ENCODE results near the gene CYBC1. TPM values are rescaled to one million over a fixed set of nuclear protein-coding genes. Genes with fewer than 3 reads are reported as not detected.

The CYBC1 gene
- polyA plus RNA-seq, 1 donor (not counting 4 experiments of a cell fraction or from before 2014, with no cell fraction given) = 30.2 TPM

DNA sequence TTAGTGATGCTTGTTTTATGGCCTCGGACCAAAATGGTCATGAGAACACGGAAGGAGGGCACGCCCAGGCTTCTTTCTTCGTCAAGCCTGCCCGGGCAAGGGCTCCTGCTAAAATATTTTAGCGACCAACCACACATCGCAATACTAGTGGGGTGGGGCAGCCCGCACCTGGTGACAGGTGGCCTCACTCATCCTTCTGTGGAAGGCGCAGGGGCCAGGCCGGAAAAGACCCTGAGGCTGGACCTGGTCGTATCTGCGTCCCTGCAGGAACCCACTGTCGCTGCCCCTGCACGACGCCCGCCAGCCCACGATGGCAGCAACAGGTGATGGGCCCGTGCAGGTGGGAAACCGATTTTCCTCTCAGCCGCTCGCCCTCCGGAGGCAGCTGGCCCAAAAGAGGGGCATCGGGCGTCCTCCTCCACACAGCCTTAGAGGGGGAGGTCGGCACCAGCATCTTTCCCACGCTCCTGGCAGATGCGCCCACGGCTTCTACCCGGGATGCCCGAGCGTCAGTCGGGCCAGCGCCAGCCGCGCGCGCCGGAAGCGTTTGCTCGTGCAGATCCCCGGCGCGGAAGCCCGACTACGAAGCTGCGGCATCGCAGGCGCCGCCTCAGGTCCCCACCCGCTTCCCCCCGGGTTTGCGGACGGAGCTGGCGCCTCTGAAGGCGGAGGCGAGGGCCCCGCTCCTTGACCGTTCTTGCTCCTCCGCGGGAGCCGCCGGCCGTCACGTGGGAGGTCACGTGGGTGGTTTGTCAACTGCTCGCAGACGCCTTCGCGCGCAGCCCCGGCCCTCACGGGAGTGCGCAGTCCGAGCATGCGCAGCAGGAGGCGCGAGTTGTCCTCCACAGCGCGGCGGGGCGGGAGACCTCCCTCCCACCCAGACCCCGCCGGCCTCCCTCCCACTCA, 46.2 kb upstream of the CYBC1 start:
- H4K20me1 ChIP-seq (ENCODE audit: control insufficient read depth, extremely low read depth, insufficient read depth, low read length) = no peaks in the 10 kb centered on the region
- H3K36me3 ChIP-seq (ENCODE audit: control insufficient read depth in 2 of 2, extremely low read depth in 1 of 2, insufficient read depth in 2 of 2, low read length in 2 of 2) = no peaks in the 10 kb centered on the region
- H3K9ac ChIP-seq (ENCODE audit: control insufficient read depth, extremely low read depth, insufficient read depth, low read length) = peak overlapping the region; percentile 49
- no peaks in the 10 kb centered on the region for H3K9me3 ChIP-seq (ENCODE audit: control insufficient read depth, low read depth, low read length)
- TF ChIP-seq, protein P1, sequence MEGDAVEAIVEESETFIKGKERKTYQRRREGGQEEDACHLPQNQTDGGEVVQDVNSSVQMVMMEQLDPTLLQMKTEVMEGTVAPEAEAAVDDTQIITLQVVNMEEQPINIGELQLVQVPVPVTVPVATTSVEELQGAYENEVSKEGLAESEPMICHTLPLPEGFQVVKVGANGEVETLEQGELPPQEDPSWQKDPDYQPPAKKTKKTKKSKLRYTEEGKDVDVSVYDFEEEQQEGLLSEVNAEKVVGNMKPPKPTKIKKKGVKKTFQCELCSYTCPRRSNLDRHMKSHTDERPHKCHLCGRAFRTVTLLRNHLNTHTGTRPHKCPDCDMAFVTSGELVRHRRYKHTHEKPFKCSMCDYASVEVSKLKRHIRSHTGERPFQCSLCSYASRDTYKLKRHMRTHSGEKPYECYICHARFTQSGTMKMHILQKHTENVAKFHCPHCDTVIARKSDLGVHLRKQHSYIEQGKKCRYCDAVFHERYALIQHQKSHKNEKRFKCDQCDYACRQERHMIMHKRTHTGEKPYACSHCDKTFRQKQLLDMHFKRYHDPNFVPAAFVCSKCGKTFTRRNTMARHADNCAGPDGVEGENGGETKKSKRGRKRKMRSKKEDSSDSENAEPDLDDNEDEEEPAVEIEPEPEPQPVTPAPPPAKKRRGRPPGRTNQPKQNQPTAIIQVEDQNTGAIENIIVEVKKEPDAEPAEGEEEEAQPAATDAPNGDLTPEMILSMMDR (optimal IDR thresholded peaks at IDR 0.05 in 1 of 3, IDR thresholded peaks at IDR 0.05 in 1 of 3, conservative IDR thresholded peaks at IDR 0.05 in 1 of 3; ENCODE audit: extremely low read depth in 1 of 3, insufficient read depth in 2 of 3, low read length in 3 of 3) = peak in 1 of 3 experiments; percentile 20
- TF ChIP-seq EZH2 (IDR thresholded peaks at IDR 0.05; ENCODE audit: low read length) = no peak
- H2AFZ ChIP-seq (ENCODE audit: control insufficient read depth, low read length) = peak overlapping the region; percentile 76
- no peaks in the 10 kb centered on the region for H3K27me3 ChIP-seq (ENCODE audit: control insufficient read depth, extremely low read depth, insufficient read depth, low read length)
- DNase-seq (ENCODE audit: low read depth, low spot score) = no peak
- H3K4me2 ChIP-seq (ENCODE audit: control insufficient read depth, extremely low read depth, insufficient read depth, low read depth, low read length) = peak overlapping the region; percentile 60
- H3K9me1 ChIP-seq (ENCODE audit: control insufficient read depth, extremely low read depth, insufficient read depth, low read length) = peaks cover 2% of the 10 kb centered on the region
- peak overlapping the region; percentile 75 for H3K27ac ChIP-seq (ENCODE audit: control insufficient read depth, insufficient read depth, low read length)
- H3K4me1 ChIP-seq (ENCODE audit: control insufficient read depth, extremely low read depth, insufficient read depth, low read length) = peaks cover 48% of the 10 kb centered on the region
- dilution Hi-C loops (cut with MboI; ENCODE audit: extremely low pct_ligation_motif_present, low sequenced_read_pairs) = no loop called here
- peak overlapping the region; percentile 31 to 47 (median 43) for H3K4me3 ChIP-seq (ENCODE audit: control insufficient read depth in 2 of 3, extremely low read depth in 1 of 3, insufficient read depth in 2 of 3, low read depth in 1 of 3, low read length in 3 of 3)
- H3K79me2 ChIP-seq (ENCODE audit: control insufficient read depth, insufficient read depth, low read length) = no peaks in the 10 kb centered on the region
- FAIRE-seq = no peak

DNA sequence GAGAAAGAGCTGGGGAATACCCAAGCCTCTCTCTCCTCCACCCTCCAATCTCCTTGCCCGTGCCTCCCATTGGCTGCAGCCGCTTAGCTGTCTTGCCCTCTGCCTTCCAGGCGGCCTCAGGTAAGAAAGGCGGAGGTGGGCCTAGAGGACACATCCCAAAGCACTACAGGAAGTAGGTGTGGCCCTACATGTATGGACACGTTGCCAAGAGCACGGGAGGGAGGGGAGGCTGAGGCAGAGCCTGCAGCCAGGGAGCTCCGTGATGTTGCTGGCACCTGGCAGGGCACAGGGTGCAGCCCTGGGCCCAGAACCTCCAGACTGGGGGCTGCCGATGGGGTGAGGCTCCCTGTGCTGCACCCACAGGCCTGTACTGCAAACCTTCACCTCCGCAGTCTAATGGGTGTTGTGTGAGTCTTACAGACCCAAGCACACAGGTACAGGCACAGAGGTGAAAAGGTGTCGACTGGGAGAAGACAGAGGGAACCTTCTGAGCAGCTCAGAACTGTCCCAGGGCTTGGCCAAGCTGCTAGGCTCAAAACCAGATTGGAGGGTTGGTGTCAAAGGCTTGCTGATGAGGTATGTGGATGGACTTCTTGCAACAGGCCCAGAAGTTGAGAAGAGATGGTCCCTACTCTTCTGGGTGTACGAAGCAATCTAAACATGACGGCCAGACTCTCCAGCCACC, 45.4 kb upstream of the CYBC1 start:
- FAIRE-seq (peak; percentile 90), DNase-seq (ENCODE audit: low read depth, low spot score) (peak; percentile 98)
- Histone ChIP-seq H3K27me3 (ENCODE audit: control insufficient read depth, extremely low read depth, insufficient read depth, low read length) (no peaks in the 10 kb centered on the region), H3K9me1 (ENCODE audit: control insufficient read depth, extremely low read depth, insufficient read depth, low read length) (peaks cover 2% of the 10 kb centered on the region), H3K27ac (ENCODE audit: control insufficient read depth, insufficient read depth, low read length) (peak overlapping the region; percentile 75), H3K4me1 (ENCODE audit: control insufficient read depth, extremely low read depth, insufficient read depth, low read length) (peaks cover 47% of the 10 kb centered on the region), H3K4me3 (ENCODE audit: control insufficient read depth in 2 of 3, extremely low read depth in 1 of 3, insufficient read depth in 2 of 3, low read depth in 1 of 3, low read length in 3 of 3) (peak overlapping the region in 1 of 3 experiments; percentile 26), H3K36me3 (ENCODE audit: control insufficient read depth in 2 of 2, extremely low read depth in 1 of 2, insufficient read depth in 2 of 2, low read length in 2 of 2) (no peaks in the 10 kb centered on the region), H3K79me2 (ENCODE audit: control insufficient read depth, insufficient read depth, low read length) (no peaks in the 10 kb centered on the region), H4K20me1 (ENCODE audit: control insufficient read depth, extremely low read depth, insufficient read depth, low read length) (no peaks in the 10 kb centered on the region), H3K9me3 (ENCODE audit: control insufficient read depth, low read depth, low read length) (no peaks in the 10 kb centered on the region), H3K4me2 (ENCODE audit: control insufficient read depth, extremely low read depth, insufficient read depth, low read depth, low read length) (peak overlapping the region; percentile 60), H3K9ac (ENCODE audit: control insufficient read depth, extremely low read depth, insufficient read depth, low read length) (peak overlapping the region; percentile 49), H2AFZ (ENCODE audit: control insufficient read depth, low read length) (peak overlapping the region; percentile 79)
- dilution Hi-C loops (cut with MboI; ENCODE audit: extremely low pct_ligation_motif_present, low sequenced_read_pairs) = no loop called here
- no peak for TF ChIP-seq EZH2 (IDR thresholded peaks at IDR 0.05; ENCODE audit: low read length)
- TF ChIP-seq, protein P1 (optimal IDR thresholded peaks at IDR 0.05 in 1 of 3, IDR thresholded peaks at IDR 0.05 in 1 of 3, conservative IDR thresholded peaks at IDR 0.05 in 1 of 3; ENCODE audit: extremely low read depth in 1 of 3, insufficient read depth in 2 of 3, low read length in 3 of 3) = no peak

Measured in keratinocyte (primary cell).